HepG2 (cell line): ENCODE data around the gene NSMF. TPM values are rescaled to one million over a fixed set of nuclear protein-coding genes. Genes with fewer than 3 reads are reported as not detected.
A peak's percentile ranks its signal among the peaks of the same experiment; 100 is the strongest.

Experiments
- ELF3 ChIP-seq: IDR thresholded peaks from 2 replicates; pipeline ENCODE4 v1.6.1; 2016; ENCODE audit warnings: missing genetic modification reagents, missing compliant biosample characterization
- FOSL1 ChIP-seq: sonication (generic); formaldehyde crosslinking; IDR thresholded peaks from 2 replicates; pipeline ENCODE4 v1.9.0; 2021; ENCODE audit warnings: missing genetic modification reagents, borderline replicate concordance
- FOXP1 ChIP-seq, 2 experiments: fragments of 450-650 bp in 1 of 2; IDR thresholded peaks; 2 replicates each; pipeline ENCODE4 v1.6.1; 2017 to 2018; ENCODE audit warnings: antibody characterized with exemption in 1 of 2
- HIVEP1 ChIP-seq: sonication (generic); formaldehyde crosslinking; IDR thresholded peaks from 2 replicates; pipeline ENCODE4 v1.4.0; 2020; ENCODE audit warnings: mild to moderate bottlenecking, missing genetic modification reagents
- IRX3 ChIP-seq: sonication (generic); formaldehyde crosslinking; IDR thresholded peaks from 2 replicates; pipeline ENCODE4 v1.8.1; 2023; ENCODE audit warnings: mild to moderate bottlenecking, low read depth, missing genetic modification reagents, borderline replicate concordance
- MEF2D ChIP-seq: sonication (generic); formaldehyde crosslinking; IDR thresholded peaks from 2 replicates; pipeline ENCODE4 v1.5.1; 2020; ENCODE audit warnings: mild to moderate bottlenecking, missing genetic modification reagents
- NFE2 ChIP-seq: sonication (generic); formaldehyde crosslinking; IDR thresholded peaks from 2 replicates; pipeline ENCODE4 v1.4.0; 2020; ENCODE audit warnings: missing genetic modification reagents
- NKX3-1 ChIP-seq: sonication (generic); formaldehyde crosslinking; IDR thresholded peaks from 2 replicates; pipeline ENCODE4 v1.5.0; 2020; ENCODE audit warnings: missing genetic modification reagents
- NR3C1 ChIP-seq: sonication (generic); formaldehyde crosslinking; IDR thresholded peaks from 2 replicates; pipeline ENCODE4 v1.4.0; 2020; ENCODE audit warnings: missing genetic modification reagents
- PTBP1 ChIP-seq: fragments of 200-400 bp; formaldehyde crosslinking; IDR thresholded peaks from 2 replicates; pipeline ENCODE4 v1.6.1; 2018; ENCODE audit warnings: low read length, low read depth; ENCODE audit not compliant: poor library complexity, severe bottlenecking
- RORA ChIP-seq: sonication (generic); formaldehyde crosslinking; IDR thresholded peaks from 2 replicates; pipeline ENCODE4 v1.5.0; 2020; ENCODE audit warnings: mild to moderate bottlenecking, missing genetic modification reagents, moderate library complexity
- RXRA ChIP-seq: sonication (generic); formaldehyde crosslinking; IDR thresholded peaks from 2 replicates; pipeline ENCODE4 v1.5.1; 2020; ENCODE audit warnings: missing genetic modification reagents
- SP140L ChIP-seq: sonication (generic); formaldehyde crosslinking; IDR thresholded peaks from 2 replicates; pipeline ENCODE4 v1.4.0; 2020; ENCODE audit warnings: missing genetic modification reagents, borderline replicate concordance
- SRSF4 ChIP-seq: fragments of 200-400 bp; formaldehyde crosslinking; IDR thresholded peaks from one replicate; pipeline ENCODE4 v1.6.1; 2018; ENCODE audit warnings: mild to moderate bottlenecking, low read depth, low read length, moderate library complexity; ENCODE audit not compliant: poor library complexity, severe bottlenecking
- ZFP37 ChIP-seq: sonication (generic); formaldehyde crosslinking; IDR thresholded peaks from 2 replicates; pipeline ENCODE4 v1.4.0; 2020; ENCODE audit warnings: missing genetic modification reagents, borderline replicate concordance
- ZKSCAN8 ChIP-seq: IDR thresholded peaks from 2 replicates; pipeline ENCODE4 v1.6.1; 2016; ENCODE audit warnings: borderline replicate concordance, missing genetic modification reagents, missing compliant biosample characterization
- ZNF12 ChIP-seq: sonication (generic); formaldehyde crosslinking; IDR thresholded peaks from 2 replicates; pipeline ENCODE4 v1.5.0; 2020; ENCODE audit warnings: missing genetic modification reagents
- ZNF17 ChIP-seq: sonication (generic); formaldehyde crosslinking; IDR thresholded peaks from 2 replicates; pipeline ENCODE4 v1.5.0; 2020; ENCODE audit warnings: mild to moderate bottlenecking, missing genetic modification reagents
- ZNF337 ChIP-seq: sonication (generic); formaldehyde crosslinking; IDR thresholded peaks from 2 replicates; pipeline ENCODE4 v1.5.1; 2020; ENCODE audit warnings: missing genetic modification reagents, low read depth, mild to moderate bottlenecking, borderline replicate concordance
- ZNF564 ChIP-seq: sonication (generic); formaldehyde crosslinking; IDR thresholded peaks from 2 replicates; pipeline ENCODE4 v1.8.1; 2023; ENCODE audit warnings: mild to moderate bottlenecking, missing genetic modification reagents
- ZNF577 ChIP-seq: sonication (generic); formaldehyde crosslinking; IDR thresholded peaks from 2 replicates; pipeline ENCODE4 v1.4.0; 2020; ENCODE audit warnings: mild to moderate bottlenecking, low read depth, missing genetic modification reagents, borderline replicate concordance
- ZNF776 ChIP-seq: sonication (generic); formaldehyde crosslinking; IDR thresholded peaks from 2 replicates; pipeline ENCODE4 v1.4.0; 2020; ENCODE audit warnings: mild to moderate bottlenecking, missing genetic modification reagents
- ZNF841 ChIP-seq: sonication (generic); formaldehyde crosslinking; IDR thresholded peaks from 2 replicates; pipeline ENCODE4 v1.8.1; 2023; ENCODE audit warnings: missing genetic modification reagents, borderline replicate concordance
- ZNF878 ChIP-seq: sonication (generic); formaldehyde crosslinking; IDR thresholded peaks from 2 replicates; pipeline ENCODE4 v1.8.1; 2023; ENCODE audit warnings: mild to moderate bottlenecking, missing genetic modification reagents, moderate library complexity
- ZSCAN25 ChIP-seq: sonication (generic); formaldehyde crosslinking; IDR thresholded peaks from 2 replicates; pipeline ENCODE4 v1.8.0; 2022; ENCODE audit warnings: mild to moderate bottlenecking, missing genetic modification reagents
- polyA plus RNA-seq, 8 experiments: library from polyadenylated mRNA; depleted of rRNA in 3 of 8; stranded (reverse) in 7 of 8; unstranded in 1 of 8; fragments of >200 nt; fragmentation: Illumina TruSeq in 4 of 8; extraction: Trizol in 4 of 8; gene quantifications; 2 replicates each; pipeline versions ENCODE4 v1.2.1 to v1.2.3, GENCODE V29; 2011 to 2016; ENCODE audit warnings: low read depth in 4 of 8, missing spikeins in 1 of 8, mixed read lengths in 1 of 8; ENCODE audit not compliant: insufficient read depth in 1 of 8
- total RNA-seq, 5 experiments: library from RNA; depleted of rRNA; stranded (reverse); fragments of >200 nt; fragmentation: Illumina TruSeq; extraction: Trizol; gene quantifications; 2 replicates each; pipeline ENCODE4 v1.2.3, GENCODE V29; 2016; ENCODE audit warnings: low read depth in 1 of 5
- TF ChIP-seq, protein P1 (sequence below): sonication (generic); formaldehyde crosslinking; IDR thresholded peaks from 2 replicates; pipeline ENCODE4 v1.4.0; 2020; ENCODE audit warnings: missing genetic modification reagents, borderline replicate concordance
- TF ChIP-seq, protein P2 (sequence below): sonication (generic); formaldehyde crosslinking; IDR thresholded peaks from 2 replicates; pipeline ENCODE4 v1.4.0; 2020; ENCODE audit warnings: missing genetic modification reagents, borderline replicate concordance
- TF ChIP-seq, protein P3 (sequence below): sonication (generic); IDR thresholded peaks from 2 replicates; pipeline ENCODE4 v1.6.1; 2016; ENCODE audit warnings: low read depth, borderline replicate concordance

The NSMF gene
- total and polyA plus RNA-seq, 2 of the 13 experiments (the other 11 are each of a cell fraction or from before 2014, with no cell fraction given) = 44.3 to 183 TPM

DNA sequence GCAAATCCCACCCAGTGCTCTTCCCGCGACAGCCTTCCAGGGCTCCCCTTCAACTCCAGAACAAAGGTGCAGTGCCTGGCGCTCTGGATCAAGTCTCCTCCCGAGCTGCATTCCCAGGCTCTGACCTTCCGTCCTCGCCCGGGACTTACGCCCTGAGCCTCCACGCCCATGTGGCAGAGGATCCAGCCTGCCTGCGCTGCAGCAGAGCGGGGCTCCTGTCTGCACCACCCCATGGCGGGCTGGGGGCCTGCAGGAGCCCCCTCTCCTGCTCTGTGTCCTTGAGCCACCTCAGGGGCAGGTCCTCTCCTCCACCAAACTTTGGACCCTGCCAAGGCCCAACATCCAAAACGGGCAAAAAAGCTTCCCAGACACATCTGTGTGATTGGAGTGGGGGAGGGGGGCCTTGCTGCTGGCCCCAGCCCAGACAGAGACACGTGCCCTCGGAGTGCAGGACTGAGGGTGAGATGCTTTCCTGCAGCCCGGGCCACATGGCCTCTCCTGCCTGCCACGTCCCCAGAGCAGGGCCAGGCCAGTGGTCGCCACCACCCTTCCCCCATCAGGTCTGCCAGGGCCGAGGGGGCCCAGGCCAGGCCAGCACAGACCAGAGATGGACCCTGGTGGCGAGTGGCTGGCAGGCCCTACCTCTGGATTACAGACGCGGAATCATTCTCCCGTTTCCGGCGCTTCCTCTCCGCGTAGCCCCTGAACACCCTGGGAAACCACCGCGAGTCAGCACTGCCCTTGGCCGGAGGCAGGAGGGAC lies 4.4 kb downstream of the NSMF start (continued):
- TF ChIP-seq ZNF878 (CRISPR knock-in tag) (no peak), ZNF12 (CRISPR knock-in tag) (no peak), MEF2D (peak; percentile 94), SRSF4 (no peak), PTBP1 (no peak), ZNF564 (CRISPR knock-in tag) (0 out of 2 replicates have a peak, but pooled peaks have one; percentile 38), HIVEP1 (CRISPR knock-in tag) (peak; percentile 87), RXRA (peak; percentile 96), ZKSCAN8 (peak; percentile 44; the same call in 1 of the 2 replicates), FOXP1 (IDR thresholded peaks at IDR 0.05) (no peak), FOXP1 (CRISPR knock-in tag; IDR thresholded peaks at IDR 0.05) (no peak), RORA (CRISPR knock-in tag) (no peak), ELF3 (peak; percentile 67; the same call in 1 of the 2 replicates), SP140L (CRISPR knock-in tag) (0 out of 2 replicates have a peak, but pooled peaks have one; percentile 84), ZNF337 (no peak), IRX3 (CRISPR knock-in tag) (peak; percentile 84; the same call in 1 of the 2 replicates), NFE2 (CRISPR knock-in tag) (no peak), ZSCAN25 (CRISPR knock-in tag) (peak; percentile 86; the same call in 1 of the 2 replicates), NKX3-1 (CRISPR knock-in tag) (peak; percentile 67; the same call in 1 of the 2 replicates), ZNF577 (no peak), ZFP37 (CRISPR knock-in tag) (peak; percentile 93), NR3C1 (CRISPR knock-in tag) (no peak), ZNF776 (peak; percentile 60; the same call in 1 of the 2 replicates), FOSL1 (CRISPR knock-in tag) (no peak), ZNF17 (CRISPR knock-in tag) (no peak), ZNF841 (CRISPR knock-in tag) (no peak)
- TF ChIP-seq, protein P1, sequence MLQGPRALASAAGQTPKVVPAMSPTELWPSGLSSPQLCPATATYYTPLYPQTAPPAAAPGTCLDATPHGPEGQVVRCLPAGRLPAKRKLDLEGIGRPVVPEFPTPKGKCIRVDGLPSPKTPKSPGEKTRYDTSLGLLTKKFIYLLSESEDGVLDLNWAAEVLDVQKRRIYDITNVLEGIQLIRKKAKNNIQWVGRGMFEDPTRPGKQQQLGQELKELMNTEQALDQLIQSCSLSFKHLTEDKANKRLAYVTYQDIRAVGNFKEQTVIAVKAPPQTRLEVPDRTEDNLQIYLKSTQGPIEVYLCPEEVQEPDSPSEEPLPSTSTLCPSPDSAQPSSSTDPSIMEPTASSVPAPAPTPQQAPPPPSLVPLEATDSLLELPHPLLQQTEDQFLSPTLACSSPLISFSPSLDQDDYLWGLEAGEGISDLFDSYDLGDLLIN (CRISPR knock-in tag) = no peak
- TF ChIP-seq, protein P2, sequence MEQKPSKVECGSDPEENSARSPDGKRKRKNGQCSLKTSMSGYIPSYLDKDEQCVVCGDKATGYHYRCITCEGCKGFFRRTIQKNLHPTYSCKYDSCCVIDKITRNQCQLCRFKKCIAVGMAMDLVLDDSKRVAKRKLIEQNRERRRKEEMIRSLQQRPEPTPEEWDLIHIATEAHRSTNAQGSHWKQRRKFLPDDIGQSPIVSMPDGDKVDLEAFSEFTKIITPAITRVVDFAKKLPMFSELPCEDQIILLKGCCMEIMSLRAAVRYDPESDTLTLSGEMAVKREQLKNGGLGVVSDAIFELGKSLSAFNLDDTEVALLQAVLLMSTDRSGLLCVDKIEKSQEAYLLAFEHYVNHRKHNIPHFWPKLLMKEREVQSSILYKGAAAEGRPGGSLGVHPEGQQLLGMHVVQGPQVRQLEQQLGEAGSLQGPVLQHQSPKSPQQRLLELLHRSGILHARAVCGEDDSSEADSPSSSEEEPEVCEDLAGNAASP (CRISPR knock-in tag) = peak; percentile 93
- TF ChIP-seq, protein P3, sequence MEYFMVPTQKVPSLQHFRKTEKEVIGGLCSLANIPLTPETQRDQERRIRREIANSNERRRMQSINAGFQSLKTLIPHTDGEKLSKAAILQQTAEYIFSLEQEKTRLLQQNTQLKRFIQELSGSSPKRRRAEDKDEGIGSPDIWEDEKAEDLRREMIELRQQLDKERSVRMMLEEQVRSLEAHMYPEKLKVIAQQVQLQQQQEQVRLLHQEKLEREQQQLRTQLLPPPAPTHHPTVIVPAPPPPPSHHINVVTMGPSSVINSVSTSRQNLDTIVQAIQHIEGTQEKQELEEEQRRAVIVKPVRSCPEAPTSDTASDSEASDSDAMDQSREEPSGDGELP = peak; percentile 80
